Effector memory CD4-positive, alpha-beta T cell (primary cell): Measurements from ENCODE around the gene SOBP.

Source experiments
- DNase-seq, 3 donors: peaks; one replicate each; pipeline ENCODE4 v3.0.0-alpha.2; 2020
- H3K27ac ChIP-seq: 2 replicates; pipeline ENCODE4 v1.7.0; 2013; ENCODE audit warnings: mild to moderate bottlenecking, low read length, moderate library complexity; ENCODE audit not compliant: insufficient read depth, poor library complexity, severe bottlenecking
- H3K27me3 ChIP-seq: replicated peaks from 2 replicates; pipeline ENCODE4 v1.7.0; 2013; ENCODE audit warnings: mild to moderate bottlenecking, low read length; ENCODE audit not compliant: insufficient read depth, control insufficient read depth, poor library complexity, severe bottlenecking
- H3K36me3 ChIP-seq: 2 replicates; pipeline ENCODE4 v1.7.0; 2013; ENCODE audit warnings: mild to moderate bottlenecking, low read length, moderate library complexity; ENCODE audit not compliant: control insufficient read depth, insufficient read depth
- H3K4me1 ChIP-seq: 2 replicates; pipeline ENCODE4 v1.7.0; 2013; ENCODE audit warnings: low read length, mild to moderate bottlenecking; ENCODE audit not compliant: control insufficient read depth, insufficient read depth, poor library complexity, severe bottlenecking
- H3K4me3 ChIP-seq: 2 replicates; pipeline ENCODE4 v1.7.0; 2013; ENCODE audit warnings: low read length, low read depth, mild to moderate bottlenecking; ENCODE audit not compliant: insufficient read depth, poor library complexity, severe bottlenecking
- H3K9me3 ChIP-seq: 2 replicates; pipeline ENCODE4 v1.7.0; 2013; ENCODE audit warnings: mild to moderate bottlenecking, low read length, moderate library complexity; ENCODE audit not compliant: control insufficient read depth

Gene SOBP

DNA sequence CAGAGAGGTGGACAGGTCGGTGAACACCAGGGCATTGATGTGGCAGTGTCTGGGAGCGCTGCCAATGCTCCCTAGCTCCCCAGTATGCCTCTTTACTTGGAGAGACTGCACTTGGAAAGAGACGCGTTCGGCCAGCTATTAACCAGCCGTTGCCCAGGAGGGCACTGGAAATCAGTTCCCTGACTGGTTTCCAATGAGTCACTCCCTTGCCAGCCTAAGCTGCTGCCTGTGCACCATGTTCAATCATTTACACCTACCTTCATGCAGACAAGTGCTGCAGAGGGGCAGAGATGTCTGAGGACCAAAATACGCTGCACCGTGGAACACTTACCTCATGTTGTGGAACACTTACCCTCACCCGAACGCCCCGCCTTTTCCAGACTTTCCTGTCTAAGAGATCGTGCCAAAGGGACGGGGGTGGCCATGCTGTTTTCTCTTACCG is 151.6 kb downstream of the SOBP start:
- no peak overlapping the region for H3K27ac ChIP-seq
- H3K9me3 ChIP-seq: no peaks in the 10 kb centered on the region
- H3K36me3 ChIP-seq: no peaks in the 10 kb centered on the region
- DNase-seq: no peak
- H3K4me3 ChIP-seq: no peak overlapping the region
- no peaks in the 10 kb centered on the region for H3K4me1 ChIP-seq
- H3K27me3 ChIP-seq: no peaks in the 10 kb centered on the region

DNA sequence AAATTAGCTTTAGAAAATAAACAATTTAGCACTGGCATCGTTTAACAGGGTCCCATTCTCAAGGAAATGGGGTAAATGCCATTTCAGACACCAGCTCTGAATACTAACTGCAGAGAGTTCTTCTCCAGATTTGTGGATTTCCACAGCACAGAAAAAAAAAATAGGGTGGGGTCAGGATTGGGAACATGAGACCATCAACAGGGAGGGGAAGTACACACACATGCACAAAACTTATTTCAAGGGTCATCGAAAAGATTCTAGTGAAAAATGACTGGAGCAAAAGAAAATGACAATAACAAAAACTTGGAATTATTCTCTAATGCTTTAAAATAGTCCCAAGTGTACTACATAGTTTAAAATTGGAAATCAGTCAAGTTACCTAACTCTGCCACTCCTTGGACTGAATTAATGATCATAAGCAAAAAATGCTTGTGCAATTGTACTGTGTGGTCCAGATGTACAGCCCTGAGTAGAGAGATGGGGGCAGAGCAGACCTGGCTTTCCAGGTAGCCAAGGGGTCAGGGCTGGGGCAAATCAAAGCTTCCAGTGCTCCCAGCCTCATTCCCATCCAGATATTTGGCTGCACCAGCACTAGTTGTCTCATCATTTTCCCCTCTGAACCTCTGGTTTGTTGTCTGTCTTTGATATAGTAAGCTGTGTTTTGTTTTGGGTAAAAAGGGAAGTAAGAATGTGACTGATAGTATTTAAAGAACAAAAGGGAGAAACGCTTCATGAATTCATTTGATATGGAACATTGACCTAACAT is 152.4 kb downstream of the SOBP start:
- Histone ChIP-seq H3K9me3 (no peaks in the 10 kb centered on the region), H3K4me3 (no peak overlapping the region), H3K36me3 (no peaks in the 10 kb centered on the region), H3K27me3 (no peaks in the 10 kb centered on the region), H3K4me1 (no peaks in the 10 kb centered on the region), H3K27ac (no peak overlapping the region)
- DNase-seq: no peak

DNA sequence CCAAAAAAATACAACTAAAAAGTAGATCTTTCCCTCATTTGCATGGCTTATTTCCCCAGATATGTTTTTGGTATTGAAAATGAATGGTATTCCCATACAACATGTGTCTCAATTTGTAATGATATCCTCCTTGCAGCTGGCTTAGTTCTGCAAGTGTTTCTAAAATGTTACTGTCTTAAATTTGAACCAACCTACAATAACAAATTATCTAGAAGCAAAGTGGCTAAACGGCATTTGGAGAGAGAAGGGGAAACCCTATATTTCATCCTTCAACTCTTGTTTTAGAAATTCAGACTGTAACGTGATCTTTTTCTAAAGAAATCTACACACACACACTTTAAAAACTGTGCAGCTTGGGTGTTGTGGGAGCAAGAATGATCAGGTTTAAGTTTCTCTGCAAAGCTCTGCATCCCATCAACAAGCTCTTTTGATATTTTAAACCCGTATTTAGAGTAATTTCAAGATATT is 153.0 kb downstream of the SOBP start:
- no peaks in the 10 kb centered on the region for H3K9me3 ChIP-seq
- H3K27ac ChIP-seq: no peak overlapping the region
- no peaks in the 10 kb centered on the region for H3K36me3 ChIP-seq
- H3K4me3 ChIP-seq: no peak overlapping the region
- no peaks in the 10 kb centered on the region for H3K4me1 ChIP-seq
- no peaks in the 10 kb centered on the region for H3K27me3 ChIP-seq
- DNase-seq: no peak

DNA sequence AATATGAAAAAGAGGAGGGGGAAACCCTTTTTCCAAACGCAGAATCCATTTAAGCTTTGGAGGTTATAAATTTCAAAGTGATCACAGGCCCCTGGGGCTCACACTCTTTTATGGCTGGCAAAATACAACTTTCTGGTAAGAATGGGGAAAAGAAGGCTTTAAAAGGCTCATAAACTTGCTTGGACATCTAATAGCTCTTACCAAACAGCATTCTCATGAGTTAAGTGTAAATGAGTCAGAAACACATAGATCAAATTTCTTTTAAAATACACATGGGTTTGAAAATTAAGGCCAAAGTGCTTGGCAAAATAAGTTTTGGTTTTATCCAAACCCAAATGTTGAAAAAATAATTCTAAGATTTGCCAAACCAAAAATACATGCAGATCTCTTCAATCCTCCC is 154.6 kb downstream of the SOBP start:
- Histone ChIP-seq H3K4me1 (no peaks in the 10 kb centered on the region), H3K27me3 (no peaks in the 10 kb centered on the region), H3K9me3 (no peaks in the 10 kb centered on the region), H3K27ac (no peak overlapping the region), H3K4me3 (no peak overlapping the region), H3K36me3 (no peaks in the 10 kb centered on the region)
- DNase-seq: no peak

DNA sequence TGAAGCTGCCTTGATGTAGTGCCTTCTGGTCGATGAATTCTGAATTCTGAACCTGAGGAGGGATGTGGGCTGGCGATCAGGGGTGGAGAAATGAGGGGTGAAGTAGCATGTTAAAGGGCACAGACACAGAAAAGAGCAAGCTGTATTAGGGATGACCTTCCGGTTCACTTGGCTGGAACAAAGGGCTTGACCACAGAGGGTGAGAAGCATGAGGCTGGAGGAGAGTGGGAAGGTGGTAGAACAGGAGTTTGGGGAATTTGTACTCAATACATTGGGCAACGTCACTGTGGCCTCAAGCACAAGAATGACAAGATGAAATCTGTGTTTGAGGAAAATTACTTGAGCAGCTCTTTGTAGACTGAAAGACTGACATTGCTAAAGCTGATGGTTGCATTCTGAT is 155.8 kb downstream of the SOBP start:
- Histone ChIP-seq H3K27ac (no peak overlapping the region), H3K4me3 (no peak overlapping the region), H3K36me3 (no peaks in the 10 kb centered on the region), H3K4me1 (no peaks in the 10 kb centered on the region), H3K27me3 (no peaks in the 10 kb centered on the region), H3K9me3 (no peaks in the 10 kb centered on the region)
- no peak for DNase-seq

DNA sequence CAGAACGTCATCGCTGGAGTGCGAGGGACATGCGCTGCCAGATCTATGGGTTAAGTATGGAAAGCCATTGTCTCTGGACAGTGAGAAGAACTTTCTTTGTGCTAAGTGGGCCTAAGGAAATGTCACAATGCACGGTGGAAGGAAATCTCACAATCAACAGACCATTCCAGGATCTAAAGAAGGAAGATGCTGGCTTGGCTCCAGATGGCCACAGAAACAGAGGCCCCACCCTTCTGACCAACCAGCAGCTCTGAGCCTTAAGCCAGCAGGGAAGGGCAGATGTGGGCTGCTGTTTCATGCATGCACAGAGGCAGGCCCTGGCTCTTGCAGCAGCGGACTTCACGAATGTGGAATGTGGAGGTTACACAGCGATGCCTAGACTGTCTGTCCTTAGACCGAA is 156.3 kb downstream of the SOBP start:
- H3K9me3 ChIP-seq: no peaks in the 10 kb centered on the region
- no peak overlapping the region for H3K4me3 ChIP-seq
- no peak overlapping the region for H3K27ac ChIP-seq
- H3K36me3 ChIP-seq: no peaks in the 10 kb centered on the region
- no peak for DNase-seq
- H3K27me3 ChIP-seq: no peaks in the 10 kb centered on the region
- no peaks in the 10 kb centered on the region for H3K4me1 ChIP-seq

DNA sequence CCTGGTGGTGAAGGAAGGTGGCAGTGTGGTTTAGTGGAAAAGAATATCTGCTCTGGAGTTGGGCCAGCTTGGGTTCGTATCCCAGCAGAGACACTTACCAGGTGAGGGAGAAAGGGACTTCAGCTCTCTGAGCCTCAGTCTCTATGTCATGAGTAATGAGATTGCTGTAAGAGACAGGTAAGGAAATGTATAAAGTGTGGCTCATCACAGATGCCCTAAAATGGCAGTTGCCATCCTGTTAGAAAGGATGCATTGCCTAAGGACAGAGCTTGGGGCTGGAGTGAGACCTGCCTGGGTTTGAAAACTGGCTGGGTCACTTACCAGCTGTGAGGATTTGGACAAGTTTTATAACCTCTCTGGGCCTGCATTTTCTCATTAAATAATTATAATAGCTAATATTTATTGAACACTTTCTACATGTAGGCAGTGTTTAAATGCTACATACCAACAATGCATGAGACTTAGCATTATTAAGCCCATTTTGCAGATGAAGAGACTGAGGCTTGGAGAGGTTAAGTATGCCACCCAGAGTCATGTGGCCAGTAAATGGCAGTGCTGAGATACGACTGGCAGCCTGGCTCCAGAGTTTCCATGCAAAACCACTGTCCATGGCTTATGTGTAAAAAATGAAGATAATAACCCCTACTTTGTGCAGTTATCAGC is 157.0 kb downstream of the SOBP start:
- Histone ChIP-seq H3K4me3 (no peak overlapping the region), H3K27me3 (no peaks in the 10 kb centered on the region), H3K27ac (no peak overlapping the region), H3K4me1 (no peaks in the 10 kb centered on the region), H3K9me3 (no peaks in the 10 kb centered on the region), H3K36me3 (no peaks in the 10 kb centered on the region)
- no peak for DNase-seq

DNA sequence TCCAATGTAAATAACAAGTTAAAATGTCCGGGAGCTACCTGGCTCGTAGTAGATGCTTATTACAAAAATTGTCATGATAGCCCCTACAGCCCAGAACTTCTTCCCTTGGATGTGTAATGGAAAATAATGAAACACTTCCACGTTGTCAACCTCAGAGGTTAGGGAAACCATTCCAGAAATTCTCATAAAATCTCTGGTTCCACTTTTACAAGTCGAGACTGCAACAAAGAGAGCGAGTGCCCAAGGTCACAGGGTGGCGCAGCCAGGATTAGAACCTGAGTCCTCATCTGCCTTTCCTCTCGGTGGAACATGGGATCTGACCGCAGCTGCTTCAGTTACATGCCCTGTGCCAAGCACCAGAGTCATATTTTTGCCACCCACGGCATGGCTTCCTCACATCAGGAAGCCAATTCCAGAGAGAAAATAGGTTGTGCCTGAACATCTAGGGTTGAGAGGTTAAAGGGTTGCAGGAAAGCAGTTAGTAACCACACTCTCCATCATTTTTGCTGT is 157.6 kb downstream of the SOBP start:
- Histone ChIP-seq H3K27me3 (no peaks in the 10 kb centered on the region), H3K4me3 (no peak overlapping the region), H3K36me3 (no peaks in the 10 kb centered on the region), H3K9me3 (no peaks in the 10 kb centered on the region), H3K27ac (no peak overlapping the region), H3K4me1 (no peaks in the 10 kb centered on the region)
- DNase-seq: no peak

DNA sequence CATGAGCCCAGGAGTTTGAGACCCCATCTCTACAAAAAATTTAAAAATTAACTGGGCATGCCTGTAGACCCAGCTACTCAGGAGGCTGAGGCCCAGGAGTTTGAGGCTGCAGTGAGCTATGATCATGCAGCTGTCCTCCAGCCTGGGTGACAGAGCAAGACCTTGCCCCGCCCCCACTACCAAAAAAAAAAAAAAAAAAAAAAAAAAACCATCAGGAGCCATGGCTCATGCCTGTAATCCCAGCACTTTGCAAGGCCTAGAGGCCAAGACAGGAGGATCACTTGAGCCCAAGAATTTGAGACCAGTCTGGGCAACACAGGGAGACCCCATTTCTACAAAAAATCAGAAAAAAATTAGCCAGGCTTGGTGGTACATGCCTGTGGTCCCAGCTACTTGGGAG is 159.1 kb downstream of the SOBP start:
- H3K27ac ChIP-seq: no peak overlapping the region
- no peak for DNase-seq
- no peaks in the 10 kb centered on the region for H3K4me1 ChIP-seq
- H3K36me3 ChIP-seq: no peaks in the 10 kb centered on the region
- no peaks in the 10 kb centered on the region for H3K9me3 ChIP-seq
- H3K27me3 ChIP-seq: no peaks in the 10 kb centered on the region
- no peak overlapping the region for H3K4me3 ChIP-seq

DNA sequence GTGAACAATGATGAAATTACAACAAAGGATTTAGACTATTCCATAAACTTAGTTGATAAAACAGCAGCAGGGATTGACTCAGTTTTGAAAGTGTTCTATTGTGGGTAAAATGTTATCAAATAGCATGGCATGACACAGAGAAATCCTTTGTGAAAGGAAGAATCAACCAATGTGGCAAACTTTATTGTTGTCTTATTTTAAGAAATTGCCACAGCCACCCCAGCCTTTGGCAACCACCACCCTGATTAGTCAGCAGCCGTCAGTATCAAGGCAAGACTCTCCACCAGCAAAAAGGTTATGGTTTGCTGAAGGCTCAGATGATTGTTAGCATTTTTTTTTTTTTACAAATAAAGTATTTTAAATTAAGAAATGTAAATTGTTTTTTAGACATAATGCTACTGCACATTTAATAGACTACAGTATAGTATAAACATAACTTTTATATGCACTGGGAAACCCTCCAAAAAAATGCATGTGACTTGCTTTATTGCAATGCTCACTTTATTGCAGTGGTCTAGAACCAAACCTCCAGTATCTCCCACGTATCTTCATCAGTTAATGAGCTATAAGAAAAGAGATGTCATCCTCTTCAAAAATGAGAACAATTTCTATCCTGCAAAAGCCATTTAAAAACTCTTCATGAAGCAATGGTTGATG is 162.7 kb downstream of the SOBP start:
- Histone ChIP-seq H3K4me1 (peaks cover 5% of the 10 kb centered on the region), H3K4me3 (no peak overlapping the region), H3K9me3 (no peaks in the 10 kb centered on the region), H3K27ac (no peak overlapping the region), H3K27me3 (no peaks in the 10 kb centered on the region), H3K36me3 (no peaks in the 10 kb centered on the region)
- no peak for DNase-seq
